HCT116 (cell line): Measurements from ENCODE around the gene TEKT5. TPM values are rescaled to one million over a fixed set of nuclear protein-coding genes. Genes with fewer than 3 reads are reported as not detected.

Source experiments
- ATAC-seq: fragments of 200-7000 bp; cut with Tn5 transposase; 2 replicates; pipeline ENCODE4 v1.9.1; 2020; ENCODE audit warnings: mild to moderate bottlenecking, moderate library complexity
- BruUV-seq: library from RNA; stranded (reverse); fragments of 400-500 nt; replicated peaks from 2 replicates; lab custom pipeline; 2021; lab: Mats Ljungman, UMichigan
- CTCF ChIA-PET: fragments of 300-600 bp; sonication (Branson Sonifier 250); formaldehyde crosslinking; loops from one replicate; lab custom pipeline; 2021; ENCODE audit warnings: antibody characterized with exemption; lab: Charles Lee
- POLR2A ChIA-PET: fragments of 300-600, 350-600 bp; sonication (Branson Sonifier 250); formaldehyde crosslinking; loops from one replicate; lab custom pipeline; 2021; ENCODE audit warnings: antibody characterized with exemption; lab: Charles Lee
- RAD21 ChIA-PET, 2 experiments: fragments of 300-600 bp; sonication (Branson Sonifier 250); formaldehyde crosslinking; loops; one replicate each; lab custom pipeline; 2023; ENCODE audit warnings: low total read pairs in 2 of 2; ENCODE audit not compliant: uncharacterized antibody in 2 of 2, unreplicated experiment in 2 of 2, low non-redundant PET in 1 of 2; lab: Charles Lee
- DNase-seq: peaks from one replicate; pipeline ENCODE4 v3.0.0-alpha.2; 2010; ENCODE audit warnings: low read depth, low spot score
- H2AFZ ChIP-seq: fragments of 200-600 bp; shearing (Covaris generic), sonication (generic); 2 replicates; pipeline ENCODE4 v1.6.1; 2017; ENCODE audit warnings: low read depth, mixed run types, mixed read lengths, antibody characterized with exemption, low read length; ENCODE audit not compliant: poor library complexity, severe bottlenecking
- H3K27ac ChIP-seq: 2 replicates; pipeline ENCODE4 v1.5.1; 2012; ENCODE audit warnings: low read depth, low read length
- H3K27me3 ChIP-seq: fragments of 200-600 bp; sonication (generic); 2 replicates; pipeline ENCODE4 v1.6.1; 2016; ENCODE audit warnings: mixed run types, low read length, mixed read lengths; ENCODE audit not compliant: insufficient read depth
- H3K36me3 ChIP-seq, 2 experiments: fragments of 200-500 bp in 1 of 2; fragments of 200-600 bp in 1 of 2; sonication (Bioruptor generic) in 1 of 2; sonication (generic) in 1 of 2; 2 replicates each; pipeline versions ENCODE4 v1.5.1 to v1.6.1; 2014 to 2016; ENCODE audit warnings: low read length in 2 of 2, inconsistent platforms in 1 of 2, mixed read lengths in 1 of 2, mixed run types in 1 of 2; ENCODE audit not compliant: insufficient read depth in 2 of 2, control insufficient read depth in 1 of 2
- H3K4me1 ChIP-seq, 2 experiments: fragments of 200-600 bp in 1 of 2; sonication (generic) in 1 of 2; 2 replicates each; pipeline versions ENCODE4 v1.5.1 to v1.6.1; 2012 to 2017; ENCODE audit warnings: low read length in 2 of 2, inconsistent platforms in 1 of 2, mild to moderate bottlenecking in 1 of 2, mixed read lengths in 1 of 2, mixed run types in 1 of 2, moderate library complexity in 1 of 2; ENCODE audit not compliant: insufficient read depth in 2 of 2, control insufficient read depth in 1 of 2
- H3K4me2 ChIP-seq: fragments of 200-600 bp; sonication (generic); 2 replicates; pipeline ENCODE4 v1.6.1; 2017; ENCODE audit warnings: mixed run types, low read length, mixed read lengths
- H3K4me3 ChIP-seq, 2 experiments: fragments of 200-600 bp in 1 of 2; sonication (generic) in 1 of 2; replicated peaks in 1 of 2; 2 replicates each; pipeline ENCODE4 v1.5.1; 2011 to 2016; ENCODE audit warnings: low read length in 2 of 2, control low read depth in 1 of 2, low read depth in 1 of 2, mild to moderate bottlenecking in 1 of 2, mixed read lengths in 1 of 2, mixed run types in 1 of 2
- H3K79me2 ChIP-seq: fragments of 200-600 bp; sonication (generic); 2 replicates; pipeline ENCODE4 v1.6.1; 2017; ENCODE audit warnings: mild to moderate bottlenecking, mixed run types, low read length, moderate library complexity, mixed read lengths; ENCODE audit not compliant: insufficient read depth
- H3K9ac ChIP-seq: fragments of 200-600 bp; sonication (generic); 2 replicates; pipeline ENCODE4 v1.6.1; 2016; ENCODE audit warnings: low read length, mixed read lengths
- H3K9me2 ChIP-seq: fragments of 200-600 bp; sonication (generic), shearing (Covaris generic); 2 replicates; pipeline ENCODE4 v1.6.1; 2017; ENCODE audit warnings: mixed run types, mild to moderate bottlenecking, moderate library complexity; ENCODE audit not compliant: insufficient read depth
- H3K9me3 ChIP-seq, 2 experiments: fragments of 200-500 bp in 1 of 2; fragments of 200-600 bp in 1 of 2; sonication (Bioruptor generic) in 1 of 2; sonication (generic) in 1 of 2; 2 replicates each; pipeline ENCODE4 v1.6.1; 2014 to 2017; ENCODE audit warnings: low read length in 2 of 2, mixed read lengths in 2 of 2, inconsistent platforms in 1 of 2, low read depth in 1 of 2, mild to moderate bottlenecking in 1 of 2, mixed run types in 1 of 2, moderate library complexity in 1 of 2; ENCODE audit not compliant: control insufficient read depth in 1 of 2, insufficient read depth in 1 of 2
- H4K20me1 ChIP-seq: fragments of 200-600 bp; sonication (generic), shearing (Covaris generic); 2 replicates; pipeline ENCODE4 v1.6.1; 2017; ENCODE audit warnings: mixed run types, mild to moderate bottlenecking, moderate library complexity; ENCODE audit not compliant: insufficient read depth
- CBX3 ChIP-seq: IDR thresholded peaks from 2 replicates; pipeline ENCODE4 v1.6.1; 2012; ENCODE audit warnings: low read depth
- CTCF ChIP-seq, 3 experiments: fragments of 200-600 bp in 1 of 3; sonication (generic) in 1 of 3; IDR thresholded peaks in 2 of 3; conservative IDR thresholded peaks in 1 of 3; 2 replicates each; pipeline ENCODE4 v1.5.1; 2012 to 2017; ENCODE audit warnings: low read depth in 2 of 3, low read length in 2 of 3, antibody characterized with exemption in 1 of 3, borderline replicate concordance in 1 of 3, control low read depth in 1 of 3, mild to moderate bottlenecking in 1 of 3, mixed read lengths in 1 of 3, mixed run types in 1 of 3, moderate library complexity in 1 of 3; ENCODE audit not compliant: insufficient read depth in 1 of 3
- EGR1 ChIP-seq: IDR thresholded peaks from 2 replicates; pipeline ENCODE4 v1.6.1; 2012; ENCODE audit warnings: low read depth
- ELF1 ChIP-seq: IDR thresholded peaks from 2 replicates; pipeline ENCODE4 v1.6.1; 2012; ENCODE audit warnings: low read depth, borderline replicate concordance
- EZH2 ChIP-seq: fragments of 200-600 bp; sonication (generic); IDR thresholded peaks from 2 replicates; pipeline ENCODE4 v1.6.1; 2017; ENCODE audit warnings: antibody characterized with exemption, mixed run types
- EZH2phosphoT487 ChIP-seq: fragments of 200-600 bp; IDR thresholded peaks from 2 replicates; pipeline ENCODE4 v1.6.1; 2018; ENCODE audit warnings: antibody characterized with exemption, borderline replicate concordance
- JUND ChIP-seq: IDR thresholded peaks from 2 replicates; pipeline ENCODE4 v1.6.1; 2012
- POLR2AphosphoS5 ChIP-seq: IDR thresholded peaks from 2 replicates; pipeline ENCODE4 v1.6.1; 2011; ENCODE audit warnings: mild to moderate bottlenecking, low read depth, low read length, moderate library complexity
- RAD21 ChIP-seq: IDR thresholded peaks from 2 replicates; pipeline ENCODE4 v1.6.1; 2012; ENCODE audit warnings: low read depth, mild to moderate bottlenecking
- SIN3A ChIP-seq: IDR thresholded peaks from 2 replicates; pipeline ENCODE4 v1.6.1; 2012; ENCODE audit warnings: low read depth
- SRF ChIP-seq: IDR thresholded peaks from 2 replicates; pipeline ENCODE4 v1.6.1; 2012; ENCODE audit warnings: low read depth
- TCF7L2 ChIP-seq: IDR thresholded peaks from 2 replicates; pipeline ENCODE4 v1.7.0; 2011; ENCODE audit warnings: borderline replicate concordance, inconsistent platforms; ENCODE audit not compliant: insufficient read depth, insufficient read length; ENCODE audit errors: extremely low read depth
- YY1 ChIP-seq: IDR thresholded peaks from 2 replicates; pipeline ENCODE4 v1.6.1; 2011; ENCODE audit warnings: low read length, low read depth, moderate library complexity, mild to moderate bottlenecking; ENCODE audit not compliant: insufficient replicate concordance; ENCODE audit errors: extremely low read depth
- ZNF274 ChIP-seq: fragments of 200-500 bp; sonication (Bioruptor generic); IDR thresholded peaks from 2 replicates; pipeline ENCODE4 v1.6.1; 2014; ENCODE audit warnings: mild to moderate bottlenecking, low read depth, low read length, inconsistent platforms
- intact Hi-C: fragments of 100-400 bp; cut with micrococcal nuclease; formaldehyde crosslinking; loops from 2 replicates; pipeline ENCODE4 v1.10.0; 2022
- total RNA-seq: library from RNA; stranded (reverse); gene quantifications from one replicate; pipeline ENCODE4 v1.2.1, GENCODE V29; 2021; ENCODE audit not compliant: unreplicated experiment
- TF ChIP-seq, protein P1 (sequence below): IDR thresholded peaks from 2 replicates; pipeline ENCODE4 v1.6.1; 2012
- TF ChIP-seq, protein P2 (sequence below): IDR thresholded peaks from 2 replicates; pipeline ENCODE4 v1.6.1; 2011; ENCODE audit warnings: mild to moderate bottlenecking, low read length, moderate library complexity; ENCODE audit not compliant: insufficient replicate concordance; ENCODE audit errors: extremely low read depth

The TEKT5 gene
- total RNA-seq, 1 experiment from 2014 or later, result 0.37 TPM

DNA sequence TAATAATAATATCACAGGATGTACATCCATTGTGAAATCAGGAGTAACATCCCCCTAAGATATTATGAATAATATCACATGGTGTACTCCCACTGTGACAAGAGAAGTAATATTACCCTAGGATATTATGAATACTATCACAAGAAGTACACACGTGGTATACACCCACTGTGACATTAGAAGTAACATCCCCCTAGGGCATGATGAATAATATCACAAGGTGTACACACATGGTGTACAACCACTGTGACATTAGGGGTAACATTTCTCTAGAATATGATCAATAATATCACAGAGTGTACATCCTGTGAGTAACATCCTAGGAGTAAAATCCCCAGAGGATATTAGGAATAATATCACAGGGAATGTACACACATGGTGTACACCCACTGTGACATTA is 5.0 kb upstream of the TEKT5 start:
- H3K9me2 ChIP-seq, result no peaks in the 10 kb centered on the region
- no peak overlapping the region for H3K27ac ChIP-seq
- ATAC-seq (no peak), DNase-seq (no peak)
- H3K4me1 ChIP-seq, result no peaks in the 10 kb centered on the region
- no peak overlapping the region for H2AFZ ChIP-seq
- no peaks in the 10 kb centered on the region for H3K36me3 ChIP-seq
- ChIA-PET RAD21 (no interaction called here), CTCF (no interaction called here), POLR2A (no interaction called here)
- no peak overlapping the region for H3K4me2 ChIP-seq
- BruUV-seq, result no TSS peak
- H3K4me3 ChIP-seq, result no peak overlapping the region
- no peaks in the 10 kb centered on the region for H4K20me1 ChIP-seq
- no peak overlapping the region for H3K9ac ChIP-seq
- intact Hi-C loops, result no loop called here
- H3K79me2 ChIP-seq, result no peaks in the 10 kb centered on the region
- no peaks in the 10 kb centered on the region for H3K9me3 ChIP-seq
- TF ChIP-seq EZH2phosphoT487 (no peak), POLR2AphosphoS5 (no peak), SIN3A (no peak), TCF7L2 (no peak), ELF1 (no peak)
- TF ChIP-seq, protein P1, sequence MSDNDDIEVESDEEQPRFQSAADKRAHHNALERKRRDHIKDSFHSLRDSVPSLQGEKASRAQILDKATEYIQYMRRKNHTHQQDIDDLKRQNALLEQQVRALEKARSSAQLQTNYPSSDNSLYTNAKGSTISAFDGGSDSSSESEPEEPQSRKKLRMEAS, result no peak
- no peaks in the 10 kb centered on the region for H3K27me3 ChIP-seq

- no peak overlapping the region for H3K27ac ChIP-seq
- H3K9ac ChIP-seq, result no peak overlapping the region
- H3K27me3 ChIP-seq, result no peaks in the 10 kb centered on the region
- no peaks in the 10 kb centered on the region for H3K36me3 ChIP-seq
- RAD21 ChIA-PET, result no interaction called here
- H4K20me1 ChIP-seq, result no peaks in the 10 kb centered on the region
- H3K79me2 ChIP-seq, result no peaks in the 10 kb centered on the region
- no peak for ATAC-seq
- BruUV-seq, result no TSS peak
- no peak for DNase-seq
- POLR2A ChIA-PET, result no interaction called here
- intact Hi-C loops, result no loop called here
- H3K4me3 ChIP-seq, result no peak overlapping the region
- CTCF ChIA-PET, result no interaction called here
- no peaks in the 10 kb centered on the region for H3K4me1 ChIP-seq
- H3K9me2 ChIP-seq, result no peaks in the 10 kb centered on the region
- no peaks in the 10 kb centered on the region for H3K9me3 ChIP-seq
- H2AFZ ChIP-seq, result no peak overlapping the region
- no peak overlapping the region for H3K4me2 ChIP-seq
- TF ChIP-seq EZH2 (no peak), ZNF274 (no peak), JUND (no peak), ELF1 (no peak), CBX3 (no peak), YY1 (no peak), RAD21 (no peak), SRF (no peak), EGR1 (no peak), CTCF (IDR thresholded peaks at IDR 0.05 in 2 of 3, conservative IDR thresholded peaks at IDR 0.05 in 1 of 3; ENCODE audit: borderline replicate concordance in 1 of 3, insufficient read depth in 1 of 3, low read depth in 2 of 3, low read length in 2 of 3) (no peak), EZH2phosphoT487 (no peak)
- TF ChIP-seq, protein P1, result no peak
- TF ChIP-seq, protein P2, sequence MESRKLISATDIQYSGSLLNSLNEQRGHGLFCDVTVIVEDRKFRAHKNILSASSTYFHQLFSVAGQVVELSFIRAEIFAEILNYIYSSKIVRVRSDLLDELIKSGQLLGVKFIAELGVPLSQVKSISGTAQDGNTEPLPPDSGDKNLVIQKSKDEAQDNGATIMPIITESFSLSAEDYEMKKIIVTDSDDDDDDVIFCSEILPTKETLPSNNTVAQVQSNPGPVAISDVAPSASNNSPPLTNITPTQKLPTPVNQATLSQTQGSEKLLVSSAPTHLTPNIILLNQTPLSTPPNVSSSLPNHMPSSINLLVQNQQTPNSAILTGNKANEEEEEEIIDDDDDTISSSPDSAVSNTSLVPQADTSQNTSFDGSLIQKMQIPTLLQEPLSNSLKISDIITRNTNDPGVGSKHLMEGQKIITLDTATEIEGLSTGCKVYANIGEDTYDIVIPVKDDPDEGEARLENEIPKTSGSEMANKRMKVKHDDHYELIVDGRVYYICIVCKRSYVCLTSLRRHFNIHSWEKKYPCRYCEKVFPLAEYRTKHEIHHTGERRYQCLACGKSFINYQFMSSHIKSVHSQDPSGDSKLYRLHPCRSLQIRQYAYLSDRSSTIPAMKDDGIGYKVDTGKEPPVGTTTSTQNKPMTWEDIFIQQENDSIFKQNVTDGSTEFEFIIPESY, result no peak
These were observed 424 bp downstream of the TEKT5 start for GRCh38 chr16:10694306-10694705.
